Ascending aorta (tissue), 2 donors: ENCODE results near the gene LRRC70. TPM values are rescaled to one million over a fixed set of nuclear protein-coding genes. Genes with fewer than 3 reads are reported as not detected.

Experiments
- DNase-seq, 2 donors: peaks; one replicate each; pipeline ENCODE4 v3.0.0-alpha.2; 2019; ENCODE audit warnings: low spot score in 2 of 2
- H3K27ac ChIP-seq, 2 donors: fragments of 200-600 bp; sonication (generic); one replicate each; pipeline ENCODE4 v1.5.1; 2016 to 2017; ENCODE audit warnings: mild to moderate bottlenecking in 1 of 2
- H3K27me3 ChIP-seq: fragments of 200-600 bp; sonication (generic); one replicate; pipeline ENCODE4 v1.5.1; 2017
- H3K36me3 ChIP-seq, 2 donors: fragments of 200-600 bp; sonication (generic); one replicate each; pipeline ENCODE4 v1.5.1; 2016
- H3K4me1 ChIP-seq, 2 donors: fragments of 200-600 bp; sonication (generic); one replicate each; pipeline ENCODE4 v1.5.1; 2016 to 2017; ENCODE audit warnings: mild to moderate bottlenecking in 1 of 2
- H3K4me3 ChIP-seq, 2 donors: fragments of 200-600 bp; sonication (generic); one replicate each; pipeline ENCODE4 v1.5.1; 2016 to 2017; ENCODE audit warnings: mild to moderate bottlenecking in 1 of 2
- H3K9me3 ChIP-seq, 2 donors: fragments of 200-600 bp; sonication (generic); one replicate each; pipeline ENCODE4 v1.5.1; 2016
- CTCF ChIP-seq, 3 experiments: fragments of 200-600 bp in 2 of 3; fragments of 450-650 bp in 1 of 3; sonication (generic) in 2 of 3; IDR thresholded peaks; one replicate each; pipeline ENCODE4 v1.5.1; 2016 to 2019; ENCODE audit warnings: antibody characterized with exemption in 3 of 3, mild to moderate bottlenecking in 1 of 3, moderate library complexity in 1 of 3
- intact Hi-C: fragments of 100-400 bp; cut with DNase I; formaldehyde crosslinking; loops from one replicate; pipeline ENCODE4 v1.15.1; 2023
- total RNA-seq: library from RNA; depleted of rRNA; stranded (reverse); fragments of >200 nt; gene quantifications from one replicate; pipeline ENCODE4 v1.1.0, GENCODE V29; 2016

The LRRC70 gene
- total RNA-seq, 1 donor from 2014 or later, result 11.8 TPM

GRCh38 chr5:62575066-62575465, 3.6 kb upstream of the LRRC70 start:
- no peak for TF ChIP-seq CTCF (IDR thresholded peaks at IDR 0.05)
- no peaks in the 10 kb centered on the region for H3K9me3 ChIP-seq
- no peaks in the 10 kb centered on the region for H3K4me1 ChIP-seq
- no peak overlapping the region for H3K4me3 ChIP-seq
- no peaks in the 10 kb centered on the region for H3K27me3 ChIP-seq
- H3K36me3 ChIP-seq, result no peaks in the 10 kb centered on the region
- intact Hi-C loops, result no loop called here
- no peak overlapping the region for H3K27ac ChIP-seq
- DNase-seq, result no peak

GRCh38 chr5:62575489-62575888, 3.1 kb upstream of the LRRC70 start:
- H3K36me3 ChIP-seq, result no peaks in the 10 kb centered on the region
- H3K4me1 ChIP-seq, result no peaks in the 10 kb centered on the region
- no peak overlapping the region for H3K4me3 ChIP-seq
- no peak for DNase-seq
- no peaks in the 10 kb centered on the region for H3K9me3 ChIP-seq
- no peak overlapping the region for H3K27ac ChIP-seq
- no peak for TF ChIP-seq CTCF (IDR thresholded peaks at IDR 0.05)
- intact Hi-C loops, result no loop called here
- H3K27me3 ChIP-seq, result no peaks in the 10 kb centered on the region

GRCh38 chr5:62576570-62577170, 1.9 kb upstream of the LRRC70 start:
- Histone ChIP-seq H3K9me3 (no peaks in the 10 kb centered on the region), H3K4me3 (no peak overlapping the region), H3K36me3 (no peaks in the 10 kb centered on the region), H3K27me3 (no peaks in the 10 kb centered on the region), H3K27ac (no peak overlapping the region), H3K4me1 (no peaks in the 10 kb centered on the region)
- TF ChIP-seq CTCF (IDR thresholded peaks at IDR 0.05), result no peak
- no peak for DNase-seq
- intact Hi-C loops, result no loop called here

- DNase-seq, result no peak
- H3K27ac ChIP-seq, result no peak overlapping the region
- intact Hi-C loops, result no loop called here
- H3K9me3 ChIP-seq, result no peaks in the 10 kb centered on the region
- no peak for TF ChIP-seq CTCF (IDR thresholded peaks at IDR 0.05)
- H3K4me3 ChIP-seq, result no peak overlapping the region
- H3K27me3 ChIP-seq, result no peaks in the 10 kb centered on the region
- H3K4me1 ChIP-seq, result no peaks in the 10 kb centered on the region
- no peaks in the 10 kb centered on the region for H3K36me3 ChIP-seq
Observed at GRCh38 chr5:62577488-62577887, 1.1 kb upstream of the LRRC70 start.

- H3K27ac ChIP-seq, result no peak overlapping the region
- no peaks in the 10 kb centered on the region for H3K36me3 ChIP-seq
- TF ChIP-seq CTCF (IDR thresholded peaks at IDR 0.05), result no peak
- H3K9me3 ChIP-seq, result no peaks in the 10 kb centered on the region
- no peaks in the 10 kb centered on the region for H3K27me3 ChIP-seq
- no peak overlapping the region for H3K4me3 ChIP-seq
- H3K4me1 ChIP-seq, result no peaks in the 10 kb centered on the region
- intact Hi-C loops, result no loop called here
- no peak for DNase-seq
Observed at GRCh38 chr5:62579761-62580160, 1.1 kb downstream of the LRRC70 start.
